Measurements from ENCODE around the gene TPSD1.
"Not testable (repeated sequence)": the region's sequence is repeated elsewhere in the genome, so short reads cannot be mapped to it uniquely, and the experiment has no call there.

Gene TPSD1

DNA sequence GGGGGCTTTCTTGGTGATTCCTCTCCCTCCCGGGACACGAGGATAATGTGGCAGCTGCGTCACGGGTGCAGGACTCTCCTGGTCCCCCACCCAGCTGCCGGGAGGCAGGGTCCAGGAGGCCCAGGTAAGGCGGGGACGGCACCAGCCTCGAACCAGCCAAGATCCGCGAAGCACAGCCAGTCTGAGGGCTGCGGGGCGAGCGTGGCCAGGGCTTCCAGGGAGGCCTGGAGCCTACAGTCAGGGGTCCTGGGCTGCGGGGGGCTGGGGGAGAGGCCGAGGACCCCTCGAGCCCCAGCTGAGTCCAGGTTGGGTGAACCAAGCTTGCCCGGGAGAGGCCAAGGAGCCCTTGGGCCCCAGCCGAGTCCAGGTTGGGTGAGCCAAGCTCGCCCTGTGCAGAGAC is 10.0 kb downstream of the TPSD1 start:
- no peak overlapping the region for H3K27ac ChIP-seq
- TF ChIP-seq, protein P1, sequence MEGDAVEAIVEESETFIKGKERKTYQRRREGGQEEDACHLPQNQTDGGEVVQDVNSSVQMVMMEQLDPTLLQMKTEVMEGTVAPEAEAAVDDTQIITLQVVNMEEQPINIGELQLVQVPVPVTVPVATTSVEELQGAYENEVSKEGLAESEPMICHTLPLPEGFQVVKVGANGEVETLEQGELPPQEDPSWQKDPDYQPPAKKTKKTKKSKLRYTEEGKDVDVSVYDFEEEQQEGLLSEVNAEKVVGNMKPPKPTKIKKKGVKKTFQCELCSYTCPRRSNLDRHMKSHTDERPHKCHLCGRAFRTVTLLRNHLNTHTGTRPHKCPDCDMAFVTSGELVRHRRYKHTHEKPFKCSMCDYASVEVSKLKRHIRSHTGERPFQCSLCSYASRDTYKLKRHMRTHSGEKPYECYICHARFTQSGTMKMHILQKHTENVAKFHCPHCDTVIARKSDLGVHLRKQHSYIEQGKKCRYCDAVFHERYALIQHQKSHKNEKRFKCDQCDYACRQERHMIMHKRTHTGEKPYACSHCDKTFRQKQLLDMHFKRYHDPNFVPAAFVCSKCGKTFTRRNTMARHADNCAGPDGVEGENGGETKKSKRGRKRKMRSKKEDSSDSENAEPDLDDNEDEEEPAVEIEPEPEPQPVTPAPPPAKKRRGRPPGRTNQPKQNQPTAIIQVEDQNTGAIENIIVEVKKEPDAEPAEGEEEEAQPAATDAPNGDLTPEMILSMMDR (IDR thresholded peaks at IDR 0.05): no peak
- TF ChIP-seq ZFX (IDR thresholded peaks at IDR 0.05; ENCODE audit: borderline replicate concordance): no peak

GRCh38 chr16:1269418-1269817 is 13.5 kb downstream of the TPSD1 start:
- H3K27ac ChIP-seq: not testable (repeated sequence)

DNA sequence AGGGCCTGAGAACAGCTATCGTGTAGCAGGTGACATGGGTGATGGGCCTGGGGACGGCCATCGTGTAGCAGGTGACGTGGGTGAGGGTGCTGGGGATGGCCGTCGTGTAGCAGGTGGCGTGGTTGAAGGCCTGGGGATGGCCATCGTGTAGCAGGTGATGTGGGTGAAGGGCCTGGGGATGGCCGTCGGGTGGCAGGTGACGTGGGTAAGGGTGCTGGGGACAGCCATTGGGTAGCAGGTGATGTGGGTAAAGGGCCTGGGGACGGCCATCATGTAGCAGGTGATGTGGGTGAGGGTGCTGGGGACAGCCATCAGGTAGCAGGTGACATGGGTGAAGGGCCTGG is 15.5 kb downstream of the TPSD1 start:
- H3K27ac ChIP-seq: no peak overlapping the region
- TF ChIP-seq, protein P1 (IDR thresholded peaks at IDR 0.05): no peak
- no peak for TF ChIP-seq ZFX (IDR thresholded peaks at IDR 0.05; ENCODE audit: borderline replicate concordance)

- H3K27ac ChIP-seq: not testable (repeated sequence)
Measured at GRCh38 chr16:1271724-1272413, 16.0 kb downstream of the TPSD1 start.

- H3K27ac ChIP-seq: no peak overlapping the region
- TF ChIP-seq, protein P1 (IDR thresholded peaks at IDR 0.05): no peak
- no peak for TF ChIP-seq ZFX (IDR thresholded peaks at IDR 0.05; ENCODE audit: borderline replicate concordance)
Measured at GRCh38 chr16:1272453-1273198, 16.8 kb downstream of the TPSD1 start.

- TF ChIP-seq, protein P1 (IDR thresholded peaks at IDR 0.05): no peak
- no peak for TF ChIP-seq ZFX (IDR thresholded peaks at IDR 0.05; ENCODE audit: borderline replicate concordance)
- H3K27ac ChIP-seq: no peak overlapping the region
Measured at GRCh38 chr16:1273816-1274215, 17.9 kb downstream of the TPSD1 start.

GRCh38 chr16:1274767-1275166 is 18.9 kb downstream of the TPSD1 start:
- H3K27ac ChIP-seq: no peak overlapping the region
- TF ChIP-seq ZFX (IDR thresholded peaks at IDR 0.05; ENCODE audit: borderline replicate concordance): no peak

DNA sequence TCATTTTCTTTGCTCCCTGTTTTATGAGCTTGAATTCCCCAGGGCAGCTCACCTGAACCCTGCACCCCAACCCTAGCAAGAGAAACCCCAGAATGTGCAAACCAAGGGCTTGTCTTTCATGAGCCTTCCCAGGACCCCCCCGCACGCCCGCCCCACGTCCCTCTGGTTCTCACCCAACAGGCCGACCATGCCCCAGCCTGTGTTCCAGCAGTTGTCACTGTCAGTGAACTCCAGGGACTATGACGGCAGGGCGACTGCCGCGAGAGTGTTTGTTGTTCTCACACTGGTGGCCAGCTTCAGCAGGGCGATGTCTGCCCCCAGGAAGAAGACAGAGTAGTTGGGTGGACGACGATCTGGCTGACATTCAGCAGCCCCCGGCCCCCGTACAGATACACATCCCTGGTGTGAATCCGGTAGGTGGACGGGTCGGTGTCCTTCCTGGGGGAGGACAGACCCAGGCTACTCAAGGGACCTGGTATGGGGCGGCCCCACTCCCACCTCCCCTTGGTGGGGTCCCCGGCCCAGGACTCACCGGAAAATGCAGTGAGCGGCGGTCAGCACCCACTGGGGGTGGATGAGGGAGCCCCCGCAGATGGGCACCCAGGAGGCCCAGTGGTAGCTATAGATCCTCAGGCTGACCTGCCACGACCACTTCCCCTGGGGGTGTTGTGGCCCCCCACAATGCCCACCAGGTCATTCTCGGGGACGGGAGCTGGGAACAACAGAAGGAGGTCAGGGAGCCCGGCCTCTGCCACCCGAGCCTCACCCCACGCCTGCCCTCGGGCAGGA is 20.1 kb downstream of the TPSD1 start:
- TF ChIP-seq, protein P1 (IDR thresholded peaks at IDR 0.05): no peak
- no peak for TF ChIP-seq ZFX (IDR thresholded peaks at IDR 0.05; ENCODE audit: borderline replicate concordance)
- H3K27ac ChIP-seq: no peak overlapping the region

All from 22Rv1 (cell line).